OCI-LY3 (cell line): ENCODE results near the gene MAP2K4.

Experiments
- H2AFZ ChIP-seq: fragments of 200-600, 300-600 bp; shearing (Covaris generic); 2 replicates; pipeline ENCODE4 v1.6.0; 2014; ENCODE audit warnings: antibody characterized with exemption, low read depth, low read length
- H3K27ac ChIP-seq: fragments of 200-600, 300-600 bp; sonication (generic); 2 replicates; pipeline ENCODE4 v1.5.1; 2014; ENCODE audit warnings: mild to moderate bottlenecking, low read length, moderate library complexity, mixed read lengths
- H3K27me3 ChIP-seq: fragments of 200-600, 300-600 bp; sonication (generic); 2 replicates; pipeline ENCODE4 v1.6.1; 2014; ENCODE audit warnings: low read depth, low read length, mixed read lengths
- H3K36me3 ChIP-seq: fragments of 200-600, 300-600 bp; sonication (generic); replicated peaks from 2 replicates; pipeline ENCODE3; 2014; ENCODE audit warnings: low read depth, low read length, mixed read lengths
- H3K4me1 ChIP-seq: fragments of 300-600, 200-600 bp; sonication (generic); 2 replicates; pipeline ENCODE4 v1.6.1; 2014; ENCODE audit warnings: low read length, mixed read lengths
- H3K4me2 ChIP-seq: fragments of 200-600, 300-600 bp; sonication (generic); 2 replicates; pipeline ENCODE4 v1.6.1; 2014; ENCODE audit warnings: low read length, mixed read lengths
- H3K4me3 ChIP-seq: fragments of 300-600, 200-600 bp; sonication (generic); 2 replicates; pipeline ENCODE4 v1.5.1; 2014; ENCODE audit warnings: antibody characterized with exemption, mild to moderate bottlenecking, low read length, moderate library complexity
- H3K79me2 ChIP-seq: fragments of 300-600, 200-600 bp; shearing (Covaris generic); 2 replicates; pipeline ENCODE4 v1.6.1; 2014; ENCODE audit warnings: mild to moderate bottlenecking, low read length, mixed read lengths
- H3K9ac ChIP-seq: fragments of 300-600, 200-600 bp; shearing (Covaris generic); 2 replicates; pipeline ENCODE4 v1.6.0; 2014; ENCODE audit warnings: mild to moderate bottlenecking, low read length, moderate library complexity
- H3K9me3 ChIP-seq: fragments of 200-600, 300-600 bp; shearing (Covaris generic); 2 replicates; pipeline ENCODE4 v1.6.1; 2014; ENCODE audit warnings: low read length, mixed read lengths; ENCODE audit not compliant: insufficient read depth
- H4K20me1 ChIP-seq: fragments of 200-600, 300-600 bp; sonication (generic); 2 replicates; pipeline ENCODE4 v1.6.1; 2016; ENCODE audit warnings: low read length, mixed read lengths; ENCODE audit not compliant: insufficient read depth
- CTCF ChIP-seq: fragments of 200-600, 300-600 bp; sonication (generic); IDR thresholded peaks from 2 replicates; pipeline ENCODE4 v1.5.1; 2014; ENCODE audit warnings: antibody characterized with exemption, low read length, low read depth
- EZH2phosphoT487 ChIP-seq: fragments of 200-600 bp; shearing (Covaris generic); IDR thresholded peaks from 2 replicates; pipeline ENCODE4 v1.6.1; 2018; ENCODE audit warnings: antibody characterized with exemption, mixed run types, low read depth

The MAP2K4 gene

DNA sequence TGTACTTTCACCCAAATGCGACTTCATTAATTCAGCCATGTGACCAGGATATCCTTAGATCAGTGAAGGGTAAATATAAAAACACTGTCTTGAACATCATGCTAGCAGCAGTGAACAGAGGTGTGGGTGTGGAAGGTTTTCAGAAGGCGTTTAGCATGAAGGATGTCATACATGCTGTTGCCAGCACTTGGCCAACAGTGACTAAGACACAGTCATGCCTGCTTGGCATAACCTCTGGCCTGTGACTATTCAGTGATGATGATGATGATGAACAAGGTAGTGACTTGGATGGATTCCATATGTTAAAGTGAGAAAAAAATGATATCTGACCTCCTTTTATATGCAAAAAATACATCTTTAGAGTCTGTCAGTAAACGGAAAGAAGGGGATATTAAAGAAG lies 97.9 kb downstream of the MAP2K4 start:
- Histone ChIP-seq H2AFZ (no peak overlapping the region), H3K79me2 (no peaks in the 10 kb centered on the region), H3K27me3 (no peaks in the 10 kb centered on the region), H3K27ac (no peak overlapping the region), H3K4me3 (no peak overlapping the region), H3K4me2 (no peak overlapping the region), H3K9me3 (no peaks in the 10 kb centered on the region), H4K20me1 (no peaks in the 10 kb centered on the region), H3K4me1 (no peaks in the 10 kb centered on the region), H3K36me3 (no peaks in the 10 kb centered on the region), H3K9ac (no peak overlapping the region)
- no peak for TF ChIP-seq CTCF
- no peak for TF ChIP-seq EZH2phosphoT487

GRCh38 chr17:12122075-12122474 lies 101.4 kb downstream of the MAP2K4 start:
- H3K27me3 ChIP-seq = no peaks in the 10 kb centered on the region
- no peak overlapping the region for H3K4me2 ChIP-seq
- no peaks in the 10 kb centered on the region for H4K20me1 ChIP-seq
- no peak overlapping the region for H2AFZ ChIP-seq
- H3K36me3 ChIP-seq = peaks cover 11% of the 10 kb centered on the region
- H3K4me3 ChIP-seq = no peak overlapping the region
- H3K79me2 ChIP-seq = no peaks in the 10 kb centered on the region
- H3K27ac ChIP-seq = no peak overlapping the region
- TF ChIP-seq CTCF = no peak
- no peak for TF ChIP-seq EZH2phosphoT487
- no peaks in the 10 kb centered on the region for H3K9me3 ChIP-seq
- H3K4me1 ChIP-seq = no peaks in the 10 kb centered on the region
- H3K9ac ChIP-seq = no peak overlapping the region

DNA sequence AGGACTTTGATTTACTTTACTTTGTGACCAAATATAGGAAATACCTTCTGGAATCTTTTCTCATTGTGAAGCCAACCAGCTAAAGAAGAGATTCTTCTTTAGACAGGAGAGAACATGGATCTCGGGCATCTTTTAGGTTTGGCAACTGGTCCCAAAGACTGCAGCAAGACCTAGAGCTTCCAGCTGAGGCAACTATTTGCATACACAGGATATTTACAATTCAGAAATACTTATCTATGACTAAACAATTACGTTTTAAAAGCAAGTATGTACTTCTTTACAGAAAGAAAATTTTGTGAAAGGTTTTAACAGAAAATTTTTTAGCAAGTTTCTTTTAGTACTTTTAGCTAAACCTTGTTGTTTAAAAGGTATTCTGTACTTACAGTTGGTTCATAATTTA lies 106.5 kb downstream of the MAP2K4 start:
- Histone ChIP-seq H4K20me1 (no peaks in the 10 kb centered on the region), H3K9ac (no peak overlapping the region), H2AFZ (no peak overlapping the region), H3K36me3 (peaks cover 21% of the 10 kb centered on the region), H3K27ac (no peak overlapping the region), H3K79me2 (no peaks in the 10 kb centered on the region), H3K27me3 (no peaks in the 10 kb centered on the region), H3K4me3 (no peak overlapping the region), H3K4me2 (no peak overlapping the region), H3K9me3 (no peaks in the 10 kb centered on the region), H3K4me1 (no peaks in the 10 kb centered on the region)
- TF ChIP-seq CTCF (no peak), EZH2phosphoT487 (no peak)

DNA sequence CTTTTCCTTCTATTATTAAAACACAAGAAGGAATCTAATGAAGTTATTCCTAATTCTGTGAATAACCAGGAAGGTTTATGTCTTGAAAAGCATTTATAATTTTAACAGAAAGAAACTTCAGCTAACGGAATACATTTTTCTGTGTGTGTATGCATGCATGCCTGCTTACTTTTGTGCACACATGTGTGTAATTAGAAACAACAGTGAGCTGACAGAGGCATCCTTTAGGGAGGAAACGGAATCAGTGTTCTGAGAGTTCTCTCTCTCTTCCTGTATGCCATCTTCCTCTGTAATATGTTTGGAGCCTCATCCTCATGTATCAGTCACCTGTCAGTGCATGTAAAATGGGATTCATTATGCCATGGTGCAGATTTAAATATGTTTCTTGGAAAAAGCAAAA lies 107.0 kb downstream of the MAP2K4 start:
- Histone ChIP-seq H2AFZ (no peak overlapping the region), H3K4me1 (no peaks in the 10 kb centered on the region), H3K9me3 (no peaks in the 10 kb centered on the region), H3K4me3 (no peak overlapping the region), H3K36me3 (peaks cover 21% of the 10 kb centered on the region), H3K79me2 (no peaks in the 10 kb centered on the region), H4K20me1 (no peaks in the 10 kb centered on the region), H3K4me2 (no peak overlapping the region), H3K27ac (no peak overlapping the region), H3K27me3 (no peaks in the 10 kb centered on the region), H3K9ac (no peak overlapping the region)
- TF ChIP-seq CTCF = no peak
- TF ChIP-seq EZH2phosphoT487 = no peak
